Smooth muscle cell (in vitro differentiated cells): ENCODE measurements around the gene DTX4. TPM values are rescaled to one million over a fixed set of nuclear protein-coding genes. Genes with fewer than 3 reads are reported as not detected.

ENCODE experiments used
- DNase-seq: peaks from one replicate; lab custom pipeline; 2025; ENCODE audit not compliant: unreplicated experiment; lab: John Stamatoyannopoulos, UW
- H2AFZ ChIP-seq: fragments of 200-600 bp; sonication (generic); 2 replicates; pipeline ENCODE4 v1.6.0; 2016; ENCODE audit warnings: antibody characterized with exemption, low read depth, mild to moderate bottlenecking
- H3F3A ChIP-seq: fragments of 200-600 bp; sonication (generic); 2 replicates; pipeline ENCODE4 v1.6.0; 2017; ENCODE audit warnings: antibody characterized with exemption, low read depth
- H3K27ac ChIP-seq: fragments of 200-600 bp; sonication (generic); 2 replicates; pipeline ENCODE4 v1.5.1; 2016; ENCODE audit warnings: low read depth, mild to moderate bottlenecking
- H3K27me3 ChIP-seq: fragments of 200-600 bp; sonication (generic); 2 replicates; pipeline ENCODE4 v1.6.1; 2016; ENCODE audit warnings: low read depth, mild to moderate bottlenecking
- H3K36me3 ChIP-seq: fragments of 200-600 bp; sonication (generic); 2 replicates; pipeline ENCODE4 v1.5.1; 2016; ENCODE audit warnings: low read depth
- H3K4me1 ChIP-seq: fragments of 200-600 bp; sonication (generic); 2 replicates; pipeline ENCODE4 v1.5.1; 2016; ENCODE audit warnings: low read depth
- H3K4me2 ChIP-seq: fragments of 200-600 bp; sonication (generic); 2 replicates; pipeline ENCODE4 v1.6.0; 2016; ENCODE audit warnings: mild to moderate bottlenecking
- H3K4me3 ChIP-seq: fragments of 200-600 bp; sonication (generic); 2 replicates; pipeline ENCODE4 v1.5.1; 2016; ENCODE audit warnings: mild to moderate bottlenecking
- H3K79me2 ChIP-seq: fragments of 200-600 bp; sonication (generic); 2 replicates; pipeline ENCODE4 v1.6.0; 2016; ENCODE audit warnings: low read depth, mild to moderate bottlenecking
- H3K9ac ChIP-seq: fragments of 200-600 bp; sonication (generic); 2 replicates; pipeline ENCODE4 v1.6.0; 2016; ENCODE audit warnings: low read depth
- H3K9me3 ChIP-seq: fragments of 200-600 bp; sonication (generic); replicated peaks from 2 replicates; pipeline ENCODE4 v1.5.1; 2016; ENCODE audit warnings: low read depth
- H4K20me1 ChIP-seq: fragments of 200-600 bp; sonication (generic); 2 replicates; pipeline ENCODE4 v1.6.0; 2016; ENCODE audit warnings: low read depth
- WGBS: methylation state at CpG from one replicate; pipeline ENCODE4 v1.1.7; 2016; ENCODE audit warnings: low lambda C conversion rate; 5-methylcytosine and 5-hydroxymethylcytosine counted together
- polyA plus RNA-seq: library from polyadenylated mRNA; unstranded; fragments of >200 nt; fragmentation: Nextera tagmentation; extraction: Ambion mirVana; gene quantifications from 2 replicates; pipeline ENCODE4 v1.2.1, GENCODE V29; 2016
- total RNA-seq: library from RNA; depleted of rRNA; stranded (reverse); fragments of >200 nt; gene quantifications from 2 replicates; pipeline ENCODE4 v1.2.3, GENCODE V29; 2014
- TF ChIP-seq, protein P1 (sequence below): fragments of 200-600 bp; sonication (generic); IDR thresholded peaks from 2 replicates; pipeline ENCODE4 v1.5.1; 2017; ENCODE audit warnings: borderline replicate concordance, mild to moderate bottlenecking, antibody characterized with exemption; ENCODE audit not compliant: insufficient read depth, poor library complexity, severe bottlenecking

DTX4 gene
- total and polyA plus RNA-seq, 2 experiments from 2014 or later = 10.2 to 13.0 TPM

DNA sequence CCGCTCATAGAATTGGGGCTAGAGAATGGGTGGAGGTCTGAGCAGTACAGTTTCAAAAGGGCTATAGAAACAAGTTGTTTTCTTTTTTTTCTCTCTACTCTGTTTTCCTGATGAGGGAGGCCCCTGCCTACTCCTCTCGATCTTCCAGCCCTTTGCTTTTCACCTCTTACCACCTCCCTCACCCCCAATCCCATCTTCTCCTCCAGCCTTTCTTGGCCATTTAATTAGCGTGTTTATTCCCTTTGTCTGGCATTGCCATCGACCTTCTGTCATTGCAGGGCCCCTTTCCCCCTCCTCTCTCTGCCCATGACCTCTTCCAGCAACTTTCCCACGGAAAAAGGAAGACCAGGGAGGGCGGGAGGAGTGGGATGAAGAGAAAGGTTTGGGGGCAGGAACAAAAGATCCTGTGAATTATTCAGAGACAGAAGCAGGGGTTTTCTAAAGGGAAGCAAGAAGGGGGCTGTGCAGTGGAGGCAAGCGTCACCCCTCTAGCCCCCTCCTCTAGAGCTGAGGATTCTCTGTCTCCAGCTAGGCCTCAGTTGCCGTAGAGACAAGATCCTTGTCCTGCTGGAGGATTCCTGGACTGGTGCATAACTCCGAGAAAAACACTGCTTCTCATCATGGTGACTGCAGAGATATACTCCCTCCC, 12.9 kb downstream of the DTX4 start:
- no peak overlapping the region for H3K4me2 ChIP-seq

DNA sequence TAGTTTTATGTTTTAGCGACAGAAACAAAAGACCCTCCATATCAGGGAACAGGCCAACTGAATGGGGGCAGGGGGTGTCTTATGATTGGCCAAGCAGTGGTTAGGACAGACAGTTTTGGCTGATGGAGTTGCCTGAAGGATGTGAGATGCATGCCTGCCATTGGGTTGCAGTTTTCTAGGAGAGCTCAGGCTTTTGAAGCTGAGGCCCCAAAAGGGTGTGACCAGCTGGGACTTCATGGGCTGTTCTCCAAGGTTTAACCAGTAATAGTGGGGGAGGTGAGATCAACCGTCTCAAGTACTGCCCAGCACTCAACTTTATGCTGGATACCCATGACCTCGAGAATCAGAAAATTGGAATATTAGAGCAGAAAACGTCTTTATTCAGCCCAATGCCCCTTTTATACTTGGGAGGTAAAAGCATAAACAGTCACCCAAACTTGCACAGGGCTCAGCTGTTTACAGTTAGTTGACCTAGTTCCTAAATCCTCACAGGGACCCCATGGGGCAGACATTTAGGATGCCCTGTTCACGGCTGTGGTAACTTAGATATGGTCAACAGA, 13.5 kb downstream of the DTX4 start:
- Histone ChIP-seq H2AFZ (no peak overlapping the region), H3F3A (no peaks in the 10 kb centered on the region), H3K27ac (no peak overlapping the region), H3K4me2 (no peak overlapping the region), H3K79me2 (peaks cover 10% of the 10 kb centered on the region), H3K27me3 (no peaks in the 10 kb centered on the region), H3K36me3 (no peaks in the 10 kb centered on the region), H3K4me1 (peaks cover 8% of the 10 kb centered on the region), H3K9me3 (no peaks in the 10 kb centered on the region), H4K20me1 (peaks cover 73% of the 10 kb centered on the region), H3K9ac (no peak overlapping the region), H3K4me3 (peak overlapping the region; percentile 6)
- no peak for DNase-seq
- TF ChIP-seq, protein P1, sequence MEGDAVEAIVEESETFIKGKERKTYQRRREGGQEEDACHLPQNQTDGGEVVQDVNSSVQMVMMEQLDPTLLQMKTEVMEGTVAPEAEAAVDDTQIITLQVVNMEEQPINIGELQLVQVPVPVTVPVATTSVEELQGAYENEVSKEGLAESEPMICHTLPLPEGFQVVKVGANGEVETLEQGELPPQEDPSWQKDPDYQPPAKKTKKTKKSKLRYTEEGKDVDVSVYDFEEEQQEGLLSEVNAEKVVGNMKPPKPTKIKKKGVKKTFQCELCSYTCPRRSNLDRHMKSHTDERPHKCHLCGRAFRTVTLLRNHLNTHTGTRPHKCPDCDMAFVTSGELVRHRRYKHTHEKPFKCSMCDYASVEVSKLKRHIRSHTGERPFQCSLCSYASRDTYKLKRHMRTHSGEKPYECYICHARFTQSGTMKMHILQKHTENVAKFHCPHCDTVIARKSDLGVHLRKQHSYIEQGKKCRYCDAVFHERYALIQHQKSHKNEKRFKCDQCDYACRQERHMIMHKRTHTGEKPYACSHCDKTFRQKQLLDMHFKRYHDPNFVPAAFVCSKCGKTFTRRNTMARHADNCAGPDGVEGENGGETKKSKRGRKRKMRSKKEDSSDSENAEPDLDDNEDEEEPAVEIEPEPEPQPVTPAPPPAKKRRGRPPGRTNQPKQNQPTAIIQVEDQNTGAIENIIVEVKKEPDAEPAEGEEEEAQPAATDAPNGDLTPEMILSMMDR = no peak
- 87% methylated on average over 5 of the region's 5 CpGs for WGBS

More for the DNA sequence above, 12.9 kb downstream of the DTX4 start:
- Histone ChIP-seq H4K20me1 (peaks cover 80% of the 10 kb centered on the region), H3K4me1 (peaks cover 15% of the 10 kb centered on the region), H2AFZ (no peak overlapping the region), H3K79me2 (peaks cover 17% of the 10 kb centered on the region), H3K27me3 (no peaks in the 10 kb centered on the region), H3K36me3 (no peaks in the 10 kb centered on the region), H3K4me3 (no peak overlapping the region), H3K27ac (no peak overlapping the region), H3F3A (no peaks in the 10 kb centered on the region), H3K9ac (no peak overlapping the region), H3K9me3 (no peaks in the 10 kb centered on the region)
- DNase-seq = no peak
- TF ChIP-seq, protein P1 = no peak
- 73% methylated on average over 9 of the region's 9 CpGs for WGBS

DNA sequence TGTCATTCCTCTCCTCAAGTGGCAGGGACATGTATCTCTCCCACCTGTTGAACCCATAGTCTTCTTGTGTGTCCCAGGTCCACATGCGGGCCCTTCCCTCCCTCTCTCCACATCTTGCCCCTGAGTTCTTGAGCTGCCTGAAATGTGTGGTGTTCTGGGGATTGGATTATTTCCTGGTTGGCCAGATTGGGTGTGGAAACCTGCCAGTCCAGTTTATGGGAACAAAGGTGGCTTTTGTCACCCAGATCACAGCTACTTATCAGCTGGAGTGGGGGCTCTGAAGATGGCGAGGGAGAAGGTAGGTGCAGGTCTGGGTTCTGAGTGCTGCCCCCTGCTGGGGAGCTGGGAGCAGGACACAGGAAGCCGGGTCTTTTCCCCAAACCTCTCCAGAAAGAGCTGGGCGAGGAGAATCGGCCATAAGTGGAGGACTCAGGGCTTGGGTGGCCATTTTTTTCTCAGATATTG, 14.2 kb downstream of the DTX4 start:
- Histone ChIP-seq H2AFZ (no peak overlapping the region), H3K4me2 (no peak overlapping the region), H3F3A (no peaks in the 10 kb centered on the region), H3K9me3 (no peaks in the 10 kb centered on the region), H3K4me1 (peaks cover 1% of the 10 kb centered on the region), H4K20me1 (peaks cover 66% of the 10 kb centered on the region), H3K4me3 (no peak overlapping the region), H3K9ac (no peak overlapping the region), H3K79me2 (peaks cover 3% of the 10 kb centered on the region), H3K27me3 (no peaks in the 10 kb centered on the region), H3K27ac (no peak overlapping the region), H3K36me3 (no peaks in the 10 kb centered on the region)
- TF ChIP-seq, protein P1 = peak; percentile 57
- DNase-seq = no peak
- WGBS = 67% methylated on average over 5 of the region's 5 CpGs

DNA sequence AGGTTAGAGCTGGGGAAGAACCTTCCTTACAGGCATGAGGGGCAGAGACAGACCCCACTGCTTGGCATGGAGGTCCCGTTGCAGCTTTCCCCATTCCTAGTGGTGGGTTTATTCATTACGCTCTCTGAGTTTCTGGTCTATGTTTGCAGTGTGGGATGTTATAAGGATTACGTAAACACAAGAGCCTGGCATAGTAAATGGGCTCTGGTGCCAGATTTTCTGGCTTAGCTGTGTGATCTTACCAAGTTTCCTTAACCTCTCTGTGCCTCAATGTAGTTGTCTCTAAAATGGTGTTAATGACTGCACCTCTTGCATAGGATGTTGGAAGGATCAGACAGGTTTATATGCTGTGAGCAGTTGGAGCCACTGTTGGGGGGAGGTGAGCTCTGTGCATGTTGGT, 15.1 kb downstream of the DTX4 start:
- H3K9ac ChIP-seq = no peak overlapping the region
- H3K27me3 ChIP-seq = no peaks in the 10 kb centered on the region
- 89% methylated on average over 3 of the region's 3 CpGs for WGBS
- no peak overlapping the region for H3K27ac ChIP-seq
- H3K4me3 ChIP-seq = no peak overlapping the region
- TF ChIP-seq, protein P1 = no peak
- no peak overlapping the region for H2AFZ ChIP-seq
- H3K9me3 ChIP-seq = no peaks in the 10 kb centered on the region
- no peaks in the 10 kb centered on the region for H3K79me2 ChIP-seq
- peaks cover 58% of the 10 kb centered on the region for H4K20me1 ChIP-seq
- no peaks in the 10 kb centered on the region for H3F3A ChIP-seq
- H3K36me3 ChIP-seq = no peaks in the 10 kb centered on the region
- peak overlapping the region; percentile 19 for H3K4me2 ChIP-seq
- no peak for DNase-seq
- no peaks in the 10 kb centered on the region for H3K4me1 ChIP-seq
